Choroid plexus epithelial cell (primary cell): Measurements from ENCODE around the gene CD4.

ENCODE experiments used
- DNase-seq: peaks from one replicate; pipeline ENCODE4 v3.0.0-alpha.2; 2010; ENCODE audit warnings: low read depth
- H3K4me3 ChIP-seq: 2 replicates; pipeline ENCODE4 v1.5.1; 2011; ENCODE audit warnings: low read depth, mild to moderate bottlenecking, control low read depth, low read length, moderate library complexity
- TF ChIP-seq, protein P1 (sequence below): conservative IDR thresholded peaks from 2 replicates; pipeline ENCODE4 v1.5.1; 2011; ENCODE audit warnings: low read depth, mild to moderate bottlenecking, control low read depth, inconsistent platforms, low read length, moderate library complexity

CD4 gene

GRCh38 chr12:6832125-6832524 is 42.8 kb downstream of the CD4 start:
- DNase-seq = no peak
- TF ChIP-seq, protein P1, sequence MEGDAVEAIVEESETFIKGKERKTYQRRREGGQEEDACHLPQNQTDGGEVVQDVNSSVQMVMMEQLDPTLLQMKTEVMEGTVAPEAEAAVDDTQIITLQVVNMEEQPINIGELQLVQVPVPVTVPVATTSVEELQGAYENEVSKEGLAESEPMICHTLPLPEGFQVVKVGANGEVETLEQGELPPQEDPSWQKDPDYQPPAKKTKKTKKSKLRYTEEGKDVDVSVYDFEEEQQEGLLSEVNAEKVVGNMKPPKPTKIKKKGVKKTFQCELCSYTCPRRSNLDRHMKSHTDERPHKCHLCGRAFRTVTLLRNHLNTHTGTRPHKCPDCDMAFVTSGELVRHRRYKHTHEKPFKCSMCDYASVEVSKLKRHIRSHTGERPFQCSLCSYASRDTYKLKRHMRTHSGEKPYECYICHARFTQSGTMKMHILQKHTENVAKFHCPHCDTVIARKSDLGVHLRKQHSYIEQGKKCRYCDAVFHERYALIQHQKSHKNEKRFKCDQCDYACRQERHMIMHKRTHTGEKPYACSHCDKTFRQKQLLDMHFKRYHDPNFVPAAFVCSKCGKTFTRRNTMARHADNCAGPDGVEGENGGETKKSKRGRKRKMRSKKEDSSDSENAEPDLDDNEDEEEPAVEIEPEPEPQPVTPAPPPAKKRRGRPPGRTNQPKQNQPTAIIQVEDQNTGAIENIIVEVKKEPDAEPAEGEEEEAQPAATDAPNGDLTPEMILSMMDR = no peak
- no peak overlapping the region for H3K4me3 ChIP-seq

GRCh38 chr12:6833189-6833890 is 44.0 kb downstream of the CD4 start:
- TF ChIP-seq, protein P1 = no peak
- no peak overlapping the region for H3K4me3 ChIP-seq

DNA sequence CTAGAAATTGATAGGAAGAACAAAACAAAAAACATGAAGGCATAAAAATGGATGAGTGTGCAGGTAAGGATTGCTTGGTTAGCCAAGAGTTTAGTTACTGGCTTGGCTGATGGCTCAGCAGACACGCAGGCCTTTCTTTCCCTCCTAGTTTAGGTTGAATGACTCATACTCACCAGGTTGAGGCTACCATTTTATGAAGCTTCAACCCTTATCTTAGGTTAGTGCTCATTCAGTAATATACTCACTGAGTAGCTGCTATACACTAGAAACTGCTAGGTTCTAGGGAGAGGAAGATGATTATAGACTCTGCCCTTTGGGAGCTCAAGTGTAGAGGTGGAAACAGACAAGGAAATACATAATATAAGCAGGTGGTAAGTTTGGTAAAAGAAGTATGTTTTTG is 44.9 kb downstream of the CD4 start:
- no peak overlapping the region for H3K4me3 ChIP-seq
- TF ChIP-seq, protein P1 = no peak
- no peak for DNase-seq

More at GRCh38 chr12:6833189-6833890, 44.0 kb downstream of the CD4 start:
- no peak for DNase-seq

DNA sequence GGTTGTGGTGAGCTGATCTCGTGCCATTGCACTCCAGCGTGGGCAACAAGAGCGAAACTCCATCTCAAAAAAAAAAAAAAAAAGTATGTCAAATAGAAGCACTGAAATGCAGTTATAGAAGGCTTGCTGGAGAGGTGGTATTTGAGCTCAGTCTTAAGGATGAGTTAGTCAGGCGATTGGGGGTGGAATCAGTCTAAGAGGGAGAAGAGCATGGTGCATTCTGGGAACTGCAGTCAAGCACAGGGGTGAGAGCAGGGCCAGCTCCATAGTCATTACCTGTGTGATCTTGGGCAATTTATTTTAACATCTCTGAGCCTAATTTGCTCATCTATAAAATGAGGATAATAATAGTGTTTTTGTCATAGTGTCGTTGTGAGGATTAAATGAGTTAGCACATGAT is 45.5 kb downstream of the CD4 start:
- no peak for DNase-seq

DNA sequence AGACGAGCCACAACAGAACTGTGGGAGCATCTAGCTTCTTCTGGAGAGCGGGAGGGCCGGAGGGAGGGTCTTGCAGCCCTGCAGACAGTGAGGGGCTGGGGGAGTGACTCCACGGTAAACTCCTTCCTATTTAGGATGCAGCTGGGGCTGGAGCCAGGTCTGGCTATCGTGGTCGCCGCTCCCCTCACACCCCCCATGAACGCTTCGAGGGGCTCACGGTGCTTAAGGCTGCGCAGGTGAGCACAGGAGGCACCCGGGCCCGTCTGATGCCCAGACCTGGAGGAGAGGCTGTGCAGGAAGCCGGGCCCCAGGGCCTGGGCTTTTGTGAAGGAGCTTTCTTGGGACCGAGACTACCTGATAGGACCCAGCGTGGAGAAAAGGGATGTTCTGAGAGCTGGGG is 47.5 kb downstream of the CD4 start:
- no peak overlapping the region for H3K4me3 ChIP-seq
- TF ChIP-seq, protein P1 = no peak
- DNase-seq = no peak

More for the DNA sequence above, 45.5 kb downstream of the CD4 start:
- H3K4me3 ChIP-seq = no peak overlapping the region
- TF ChIP-seq, protein P1 = no peak

GRCh38 chr12:6837370-6838060 is 48.2 kb downstream of the CD4 start:
- no peak overlapping the region for H3K4me3 ChIP-seq
- no peak for DNase-seq
- TF ChIP-seq, protein P1 = no peak
